Measurements from ENCODE around the gene LPIN2. TPM values are rescaled to one million over a fixed set of nuclear protein-coding genes. Genes with fewer than 3 reads are reported as not detected.

The LPIN2 gene
- total and polyA plus RNA-seq, 2 of the 4 experiments (the other 2 are of a cell fraction): 16.2 to 21.9 TPM

- H4K5ac ChIP-seq (ENCODE audit: low read depth, low read length): no peak overlapping the region
- no TSS peak for BruUV-seq (replicated peaks)
Observed at GRCh38 chr18:3040881-3041280, 27.9 kb upstream of the LPIN2 start.

More at GRCh38 chr18:3040881-3041280, 27.9 kb upstream of the LPIN2 start:
- H3K27me3 ChIP-seq (ENCODE audit: control insufficient read depth, insufficient read depth, low read length): no peaks in the 10 kb centered on the region
- no peak overlapping the region for H2AFZ ChIP-seq (replicated peaks; ENCODE audit: low read length, poor library complexity)
- no peak overlapping the region for H3K4ac ChIP-seq (ENCODE audit: low read depth, low read length)
- 92% methylated on average over 2 of the region's 8 CpGs; no CpG with 5 or more reads in 1 of the 2 experiments for WGBS, 2 experiments (ENCODE audit: extremely low coverage in 2 of 2, insufficient read length in 1 of 2)
- H2BK15ac ChIP-seq (ENCODE audit: low read depth, low read length): no peak overlapping the region
- H3K79me1 ChIP-seq (ENCODE audit: low read depth in 1 of 2, low read length in 2 of 2): no peaks in the 10 kb centered on the region
- DNase-seq (no peak), ATAC-seq (ENCODE audit: low read depth) (no peak)
- no peak overlapping the region for H3K56ac ChIP-seq (ENCODE audit: extremely low read depth, insufficient read depth, low read length)
- no peaks in the 10 kb centered on the region for H3K36me3 ChIP-seq (ENCODE audit: control insufficient read depth, insufficient read depth, low read length)
- intact Hi-C loops (cut with micrococcal nuclease): no loop called here
- no peak overlapping the region for H2BK120ac ChIP-seq (ENCODE audit: low read depth, low read length)
- TF ChIP-seq BHLHE40 (IDR thresholded peaks at IDR 0.05; ENCODE audit: low read depth, low read length) (no peak), CHD1 (IDR thresholded peaks at IDR 0.05; ENCODE audit: low read depth, low read length) (no peak), FOS (IDR thresholded peaks at IDR 0.05; ENCODE audit: low read depth, low read length) (no peak), MXI1 (IDR thresholded peaks at IDR 0.05; ENCODE audit: borderline replicate concordance, low read depth, low read length) (no peak), NFE2L2 (IDR thresholded peaks at IDR 0.05; ENCODE audit: low read depth, low read length) (no peak), CEBPB (IDR thresholded peaks at IDR 0.05; ENCODE audit: low read depth, low read length) (no peak), POLR2A (IDR thresholded peaks at IDR 0.05; ENCODE audit: low read depth, low read length) (no peak)
- TF ChIP-seq, protein P1, sequence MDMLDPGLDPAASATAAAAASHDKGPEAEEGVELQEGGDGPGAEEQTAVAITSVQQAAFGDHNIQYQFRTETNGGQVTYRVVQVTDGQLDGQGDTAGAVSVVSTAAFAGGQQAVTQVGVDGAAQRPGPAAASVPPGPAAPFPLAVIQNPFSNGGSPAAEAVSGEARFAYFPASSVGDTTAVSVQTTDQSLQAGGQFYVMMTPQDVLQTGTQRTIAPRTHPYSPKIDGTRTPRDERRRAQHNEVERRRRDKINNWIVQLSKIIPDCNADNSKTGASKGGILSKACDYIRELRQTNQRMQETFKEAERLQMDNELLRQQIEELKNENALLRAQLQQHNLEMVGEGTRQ (IDR thresholded peaks at IDR 0.05; ENCODE audit: low read depth, low read length): no peak
- ChIA-PET POLR2A (ENCODE audit: unreplicated experiment) (no interaction called here), CTCF (no interaction called here)
- dilution Hi-C loops (cut with HindIII; ENCODE audit: low sequenced_read_pairs, unreplicated experiment): no loop called here
- H3K9me1 ChIP-seq (ENCODE audit: insufficient read depth, low read length): peaks cover 3% of the 10 kb centered on the region; the same call in 1 of the 2 replicates
- H3K4me1 ChIP-seq (ENCODE audit: control insufficient read depth, insufficient read depth, low read length): peaks cover 6% of the 10 kb centered on the region
- no peaks in the 10 kb centered on the region for H3K9me3 ChIP-seq (ENCODE audit: control insufficient read depth, insufficient read depth, low read length)
- H2AK5ac ChIP-seq (ENCODE audit: low read depth, low read length): no peak overlapping the region
- no peak overlapping the region for H4K91ac ChIP-seq (ENCODE audit: insufficient read depth, low read depth, low read length)
- no peak overlapping the region for H2AK9ac ChIP-seq (replicated peaks; ENCODE audit: low read depth, low read length, poor library complexity)
- no peak overlapping the region for H4K8ac ChIP-seq (ENCODE audit: low read depth in 2 of 2, low read length in 2 of 2)
- H4K20me1 ChIP-seq (ENCODE audit: insufficient read depth, low read length): no peaks in the 10 kb centered on the region
- H2BK5ac ChIP-seq (ENCODE audit: low read depth, low read length, poor library complexity, severe bottlenecking): no peak overlapping the region
- no peak overlapping the region for H2BK20ac ChIP-seq (ENCODE audit: low read depth, low read length)
- H3K4me2 ChIP-seq (ENCODE audit: low read depth, low read length): no peak overlapping the region
- H3K27ac ChIP-seq (ENCODE audit: insufficient read depth, low read length): no peak overlapping the region
- H3K18ac ChIP-seq (ENCODE audit: low read depth, low read length): no peak overlapping the region
- no peak overlapping the region for H3K23ac ChIP-seq (ENCODE audit: low read depth, low read length)
- in situ Hi-C loops (cut with MboI; ENCODE audit: low sequenced_read_pairs): no loop called here
- no peak overlapping the region for H3K4me3 ChIP-seq (ENCODE audit: insufficient read depth, low read depth, low read length)
- no peak overlapping the region for H3K9ac ChIP-seq (ENCODE audit: low read depth, low read length)
- no peak overlapping the region for H3K14ac ChIP-seq (replicated peaks; ENCODE audit: low read depth, low read length)

All from IMR-90 (cell line).